ENCODE measurements around the gene EPS8L2. TPM values are rescaled to one million over a fixed set of nuclear protein-coding genes. Genes with fewer than 3 reads are reported as not detected.
A peak's percentile ranks its signal among the peaks of the same experiment; 100 is the strongest.
"Not testable (repeated sequence)": the region's sequence is repeated elsewhere in the genome, so short reads cannot be mapped to it uniquely, and the experiment has no call there.

The EPS8L2 gene
- total RNA-seq, 4 donors from 2014 or later: 29.1 to 48.0 (median 32.7) TPM

DNA sequence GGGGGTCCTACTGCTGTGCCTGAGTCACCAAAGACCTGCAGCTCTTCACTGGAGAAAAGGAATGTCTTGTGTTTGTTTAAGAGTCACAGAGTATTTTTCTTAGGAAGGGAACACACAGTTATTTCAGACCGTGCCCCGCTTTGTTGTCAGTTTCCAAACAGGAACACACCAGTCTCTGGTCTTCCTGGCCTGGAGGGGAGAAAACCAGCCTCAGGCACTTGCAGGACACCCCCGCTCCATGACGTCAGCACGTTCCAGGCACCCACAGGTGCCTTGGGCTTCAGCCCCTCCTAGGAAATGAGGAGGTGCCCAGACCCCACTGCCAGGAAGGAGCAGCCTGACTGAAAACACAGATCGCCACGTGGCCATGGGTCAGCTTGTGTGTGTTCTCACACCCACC, 16.4 kb upstream of the EPS8L2 start:
- Histone ChIP-seq H3K27me3 (no peaks in the 10 kb centered on the region), H3K9me3 (no peaks in the 10 kb centered on the region), H3K4me1 (peaks cover 0 to 20% (median 15%) of the 10 kb centered on the region in 4 donors), H3K36me3 (peaks cover 0 to 58% (median 0%) of the 10 kb centered on the region in 3 donors), H3K27ac (no peak overlapping the region), H3K4me3 (no peak overlapping the region)
- 78 to 85% methylated on average over 3 to 7 of the region's 7 CpGs for WGBS, 2 donors
- TF ChIP-seq POLR2A (IDR thresholded peaks at IDR 0.05) (no peak), CTCF (IDR thresholded peaks at IDR 0.05) (no peak), EP300 (IDR thresholded peaks at IDR 0.05) (no peak)
- no peak for DNase-seq (ENCODE audit: low spot score in 2 of 2)

DNA sequence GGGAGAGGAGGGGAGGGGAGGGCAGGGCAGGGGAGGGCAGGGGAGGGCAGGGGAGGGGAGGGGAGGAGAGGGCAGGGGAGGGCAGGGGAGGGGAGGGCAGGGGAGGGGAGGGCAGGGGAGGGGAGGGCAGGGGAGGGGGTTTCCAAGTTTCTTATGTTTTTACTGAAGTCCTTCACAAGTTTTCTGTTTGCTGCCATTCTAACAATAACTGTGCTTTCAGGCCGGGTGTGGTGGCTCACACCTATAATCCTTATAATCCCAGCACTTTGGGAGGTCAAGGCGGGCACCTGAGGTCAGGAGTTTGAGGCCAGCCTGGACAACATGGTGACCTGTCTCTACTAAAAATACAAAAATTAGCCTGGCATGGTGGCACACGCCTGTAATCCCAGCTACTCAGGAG, 15.8 kb upstream of the EPS8L2 start:
- not testable (repeated sequence) for DNase-seq (ENCODE audit: low spot score in 2 of 2); H3K9me3 ChIP-seq; H3K27me3 ChIP-seq; H3K4me3 ChIP-seq; H3K27ac ChIP-seq
- Histone ChIP-seq H3K4me1 (peaks cover 0 to 20% (median 15%) of the 10 kb centered on the region in 4 donors), H3K36me3 (peaks cover 0 to 52% (median 0%) of the 10 kb centered on the region in 3 donors)
- 95 to 100% methylated on average over 3 of the region's 3 CpGs for WGBS, 2 donors

GRCh38 chr11:690738-691633, 15.0 kb upstream of the EPS8L2 start:
- Histone ChIP-seq H3K4me1 (peaks cover 0 to 20% (median 15%) of the 10 kb centered on the region in 4 donors), H3K9me3 (no peaks in the 10 kb centered on the region), H3K27me3 (no peaks in the 10 kb centered on the region), H3K4me3 (no peak overlapping the region), H3K36me3 (peaks cover 0 to 45% (median 0%) of the 10 kb centered on the region in 3 donors), H3K27ac (no peak overlapping the region)
- no peak for DNase-seq (ENCODE audit: low spot score in 2 of 2)
- no peak for TF ChIP-seq POLR2A (IDR thresholded peaks at IDR 0.05)
- no peak for TF ChIP-seq CTCF (IDR thresholded peaks at IDR 0.05)
- TF ChIP-seq EP300 (IDR thresholded peaks at IDR 0.05): no peak
- WGBS, 2 donors: 78% methylated on average over 25 to 26 of the region's 27 CpGs

GRCh38 chr11:691710-692590, 14.1 kb upstream of the EPS8L2 start:
- H3K27ac ChIP-seq: no peak overlapping the region
- H3K4me1 ChIP-seq: peaks cover 0 to 27% (median 22%) of the 10 kb centered on the region in 4 donors
- H3K27me3 ChIP-seq: no peaks in the 10 kb centered on the region
- DNase-seq (ENCODE audit: low spot score in 2 of 2): no peak
- no peak for TF ChIP-seq POLR2A (IDR thresholded peaks at IDR 0.05)
- TF ChIP-seq CTCF (IDR thresholded peaks at IDR 0.05): no peak
- no peak for TF ChIP-seq EP300 (IDR thresholded peaks at IDR 0.05)
- peaks cover 0 to 35% (median 0%) of the 10 kb centered on the region in 3 donors for H3K36me3 ChIP-seq
- 88 to 91% methylated on average over 18 of the region's 18 CpGs for WGBS, 2 donors
- H3K4me3 ChIP-seq: no peak overlapping the region
- H3K9me3 ChIP-seq: no peaks in the 10 kb centered on the region

- Histone ChIP-seq H3K4me3 (peak overlapping the region in 1 of 4 donors; percentile 64), H3K27me3 (no peaks in the 10 kb centered on the region), H3K27ac (peak overlapping the region in 3 of 4 donors; percentile 57 to 100 (median 77)), H3K4me1 (peaks cover 0 to 36% (median 31%) of the 10 kb centered on the region in 4 donors), H3K9me3 (no peaks in the 10 kb centered on the region), H3K36me3 (peaks cover 0 to 25% (median 0%) of the 10 kb centered on the region in 3 donors)
- WGBS, 2 donors: 68 to 75% methylated on average over 23 of the region's 23 CpGs
- TF ChIP-seq EP300 (IDR thresholded peaks at IDR 0.05) (no peak), POLR2A (IDR thresholded peaks at IDR 0.05) (no peak), CTCF (IDR thresholded peaks at IDR 0.05) (no peak)
- DNase-seq (ENCODE audit: low spot score in 2 of 2): no peak
Observed at GRCh38 chr11:692824-693414, 13.1 kb upstream of the EPS8L2 start.
